Activated CD4-positive, alpha-beta memory T cell treated with anti-CD3 and anti-CD28 coated beads for 36 hours (primary cell): ENCODE data around the gene AGER. TPM values are rescaled to one million over a fixed set of nuclear protein-coding genes. Genes with fewer than 3 reads are reported as not detected.

ENCODE experiments used
- CTCF ChIA-PET: fragments of 350-600 bp; sonication (Branson Sonifier 250); formaldehyde crosslinking; loops from one replicate; lab custom pipeline; 2021; ENCODE audit warnings: antibody characterized with exemption, inconsistent platforms; lab: Charles Lee
- POLR2A ChIA-PET: fragments of 350-600 bp; sonication (Branson Sonifier 250); formaldehyde crosslinking; loops from one replicate; lab custom pipeline; 2021; ENCODE audit warnings: antibody characterized with exemption; lab: Charles Lee
- DNase-seq: peaks from one replicate; pipeline ENCODE4 v3.0.0-alpha.2; 2020
- H3K27ac Mint-ChIP-seq: one replicate; pipeline ENCODE4 v1.8.0; 2021; ENCODE audit warnings: mixed read lengths
- H3K27me3 Mint-ChIP-seq: one replicate; pipeline ENCODE4 v1.8.0; 2021; ENCODE audit warnings: mixed read lengths
- H3K36me3 Mint-ChIP-seq: one replicate; pipeline ENCODE4 v1.8.0; 2021; ENCODE audit warnings: mixed read lengths
- H3K4me1 Mint-ChIP-seq: one replicate; pipeline ENCODE4 v1.8.0; 2021; ENCODE audit warnings: low read depth, mixed read lengths
- H3K4me3 Mint-ChIP-seq: one replicate; pipeline ENCODE4 v1.8.0; 2021; ENCODE audit warnings: mild to moderate bottlenecking, mixed read lengths
- H3K9me3 Mint-ChIP-seq: one replicate; pipeline ENCODE4 v1.8.0; 2021; ENCODE audit warnings: mixed read lengths
- intact Hi-C: fragments of 100-400 bp; cut with micrococcal nuclease; formaldehyde crosslinking; loops from one replicate; pipeline ENCODE4 v1.15.1; 2023
- total RNA-seq, 2 experiments: library from RNA; stranded (reverse); gene quantifications; one replicate each; pipeline ENCODE4 v1.2.3, GENCODE V29; 2021

AGER gene
- total RNA-seq, 2 experiments from 2014 or later = 16.5 to 23.5 TPM

GRCh38 chr6:32164295-32164694 is 19.8 kb downstream of the AGER start, which contains the start of gene EGFL8:
EGFL8 (plus strand) TSS chr6:32164595; CDS start chr6:32166166, 1,571 bp downstream.
- Mint-ChIP-seq H3K4me1 (no peaks in the 10 kb centered on the region), H3K36me3 (peaks cover 12% of the 10 kb centered on the region), H3K9me3 (no peaks in the 10 kb centered on the region), H3K27ac (no peak within 1 kb of the TSS), H3K4me3 (no peak within 1 kb of the TSS), H3K27me3 (no peaks in the 10 kb centered on the region)
- ChIA-PET POLR2A (no interaction called here), CTCF (interaction anchor here (1.4 kb wide), 1 partner anchor 10 kb away, joined by 4 read pairs; no protein-coding TSS in a partner anchor)
- intact Hi-C loops = no loop called here
- no peak for DNase-seq

GRCh38 chr6:32163559-32164258 is 20.3 kb downstream of the AGER start:
- Mint-ChIP-seq H3K36me3 (peaks cover 9% of the 10 kb centered on the region), H3K27me3 (no peaks in the 10 kb centered on the region), H3K4me1 (no peaks in the 10 kb centered on the region), H3K9me3 (no peaks in the 10 kb centered on the region), H3K27ac (no peak overlapping the region), H3K4me3 (no peak overlapping the region)
- CTCF ChIA-PET = interaction anchor here (1.4 kb wide), 1 partner anchor 9 kb away, joined by 4 read pairs; no protein-coding TSS in a partner anchor
- no peak for DNase-seq
- POLR2A ChIA-PET = no interaction called here
- intact Hi-C loops = no loop called here

- CTCF ChIA-PET = interaction anchor here (0.6 to 2.3 kb wide), 4 partner anchors 27 to 117 kb away, joined by 3 to 9 read pairs (median 3); no protein-coding TSS in a partner anchor
- H3K36me3 Mint-ChIP-seq = peaks cover 10% of the 10 kb centered on the region
- H3K4me3 Mint-ChIP-seq = no peak overlapping the region
- intact Hi-C loops = no loop called here
- H3K27ac Mint-ChIP-seq = no peak overlapping the region
- no peaks in the 10 kb centered on the region for H3K9me3 Mint-ChIP-seq
- POLR2A ChIA-PET = no interaction called here
- H3K27me3 Mint-ChIP-seq = no peaks in the 10 kb centered on the region
- DNase-seq = no peak
- peaks cover 17% of the 10 kb centered on the region for H3K4me1 Mint-ChIP-seq
These were observed 26.0 kb downstream of the AGER start for GRCh38 chr6:32158052-32158451.

GRCh38 chr6:32156891-32157290 is 27.2 kb downstream of the AGER start:
- Mint-ChIP-seq H3K27me3 (no peaks in the 10 kb centered on the region), H3K9me3 (no peaks in the 10 kb centered on the region), H3K4me3 (no peak overlapping the region), H3K27ac (no peak overlapping the region), H3K4me1 (peaks cover 25% of the 10 kb centered on the region), H3K36me3 (peaks cover 10% of the 10 kb centered on the region)
- CTCF ChIA-PET = interaction anchor here (2.3 kb wide), 1 partner anchor 38 kb away, joined by 9 read pairs; no protein-coding TSS in a partner anchor
- DNase-seq = no peak
- intact Hi-C loops = no loop called here
- POLR2A ChIA-PET = no interaction called here

GRCh38 chr6:32154514-32155161 is 29.4 kb downstream of the AGER start:
- H3K9me3 Mint-ChIP-seq = no peaks in the 10 kb centered on the region
- peak overlapping the region; percentile 98 for H3K4me3 Mint-ChIP-seq
- H3K4me1 Mint-ChIP-seq = peaks cover 31% of the 10 kb centered on the region
- H3K27me3 Mint-ChIP-seq = peaks cover 13% of the 10 kb centered on the region
- H3K36me3 Mint-ChIP-seq = peaks cover 10% of the 10 kb centered on the region
- CTCF ChIA-PET = interaction anchor here (0.8 to 1.3 kb wide), 8 partner anchors 10 to 107 kb away, joined by 3 to 10 read pairs (median 4); partner anchors contain the start of genes ATF6B, EGFL8 and FKBPL
- POLR2A ChIA-PET = interaction anchor here (1.1 to 1.3 kb wide), 2 partner anchors 24 to 27 kb away, joined by 6 read pairs; partner anchors contain the start of genes ATF6B and FKBPL
- peak overlapping the region; percentile 79 for H3K27ac Mint-ChIP-seq
- intact Hi-C loops = loop anchor here (1.0 kb wide), 4 partner anchors 24 to 67 kb away; partner anchors contain the start of genes ATF6B and RNF5
- DNase-seq = peak; percentile 78

GRCh38 chr6:32153564-32154513 is 30.2 kb downstream of the AGER start, which contains the start of gene PPT2:
PPT2 (plus strand) TSS chr6:32154141; CDS start chr6:32154595, 454 bp downstream.
- DNase-seq = peak; percentile 87
- Mint-ChIP-seq H3K36me3 (peaks cover 10% of the 10 kb centered on the region), H3K4me3 (peak within 1 kb of the TSS; percentile 98), H3K27ac (peak within 1 kb of the TSS; percentile 79), H3K27me3 (peaks cover 17% of the 10 kb centered on the region), H3K9me3 (no peaks in the 10 kb centered on the region), H3K4me1 (peaks cover 35% of the 10 kb centered on the region)
- POLR2A ChIA-PET = interaction anchor here (1.1 to 1.3 kb wide), 2 partner anchors 24 to 26 kb away, joined by 6 read pairs; partner anchors contain the start of genes ATF6B and FKBPL
- CTCF ChIA-PET = interaction anchor here (1.1 to 1.3 kb wide), 7 partner anchors 11 to 106 kb away, joined by 3 to 10 read pairs (median 4); partner anchors contain the start of genes ATF6B, EGFL8 and FKBPL
- intact Hi-C loops = loop anchor here (1.0 kb wide), 4 partner anchors 24 to 67 kb away; partner anchors contain the start of genes ATF6B and RNF5

GRCh38 chr6:32152769-32153563 is 31.1 kb downstream of the AGER start:
- H3K4me3 Mint-ChIP-seq = peak overlapping the region; percentile 98
- H3K27me3 Mint-ChIP-seq = peaks cover 24% of the 10 kb centered on the region
- POLR2A ChIA-PET = interaction anchor here (0.6 kb wide), 1 partner anchor 18 kb away, joined by 3 read pairs; no protein-coding TSS in a partner anchor
- DNase-seq = no peak
- CTCF ChIA-PET = interaction anchor here (1.7 to 1.8 kb wide), 2 partner anchors 34 to 42 kb away, joined by 6 to 7 read pairs; no protein-coding TSS in a partner anchor
- H3K36me3 Mint-ChIP-seq = peaks cover 10% of the 10 kb centered on the region
- intact Hi-C loops = no loop called here
- no peak overlapping the region for H3K27ac Mint-ChIP-seq
- no peaks in the 10 kb centered on the region for H3K9me3 Mint-ChIP-seq
- peaks cover 41% of the 10 kb centered on the region for H3K4me1 Mint-ChIP-seq

- peaks cover 30% of the 10 kb centered on the region for H3K27me3 Mint-ChIP-seq
- peaks cover 3% of the 10 kb centered on the region for H3K36me3 Mint-ChIP-seq
- no peaks in the 10 kb centered on the region for H3K9me3 Mint-ChIP-seq
- ChIA-PET CTCF (interaction anchor here (1.7 to 1.8 kb wide), 2 partner anchors 33 to 43 kb away, joined by 6 to 7 read pairs; no protein-coding TSS in a partner anchor), POLR2A (interaction anchor here (0.6 kb wide), 1 partner anchor 17 kb away, joined by 3 read pairs; no protein-coding TSS in a partner anchor)
- intact Hi-C loops = no loop called here
- no peak within 1 kb of the TSS for H3K4me3 Mint-ChIP-seq
- DNase-seq = no peak
- peaks cover 41% of the 10 kb centered on the region for H3K4me1 Mint-ChIP-seq
- no peak within 1 kb of the TSS for H3K27ac Mint-ChIP-seq
These were observed 31.9 kb downstream of the AGER start, which contains the start of gene PRRT1 for GRCh38 chr6:32151863-32152768. PRRT1 (minus strand) TSS chr6:32151939; CDS start chr6:32151827, 112 bp downstream.

- no peak for DNase-seq
These were observed 32.7 kb downstream of the AGER start for GRCh38 chr6:32151181-32151862.

More at GRCh38 chr6:32151181-32151862, 32.7 kb downstream of the AGER start:
- H3K27me3 Mint-ChIP-seq = peaks cover 30% of the 10 kb centered on the region
- no peak overlapping the region for H3K27ac Mint-ChIP-seq
- peaks cover 41% of the 10 kb centered on the region for H3K4me1 Mint-ChIP-seq
- H3K36me3 Mint-ChIP-seq = peaks cover 3% of the 10 kb centered on the region
- CTCF ChIA-PET = interaction anchor here (1.7 to 1.8 kb wide), 2 partner anchors 33 to 44 kb away, joined by 6 to 7 read pairs; no protein-coding TSS in a partner anchor
- no peaks in the 10 kb centered on the region for H3K9me3 Mint-ChIP-seq
- no peak overlapping the region for H3K4me3 Mint-ChIP-seq
- POLR2A ChIA-PET = interaction anchor here (0.6 kb wide), 1 partner anchor 46 kb away, joined by 3 read pairs; no protein-coding TSS in a partner anchor
- intact Hi-C loops = no loop called here
